Activated T-helper 17 cell treated with anti-CD3 and anti-CD28 coated beads, Interleukin-2, amount 50 U/mL, for 72 hours (primary cell): ENCODE measurements around the gene SETBP1. TPM values are rescaled to one million over a fixed set of nuclear protein-coding genes. Genes with fewer than 3 reads are reported as not detected.
A peak's percentile ranks its signal among the peaks of the same experiment; 100 is the strongest.

Experiments
- ATAC-seq: fragments of 150-1000 bp; cut with Tn5 transposase; replicated peaks from 2 replicates; pipeline ENCODE4 v1.10.0; 2021; ENCODE audit warnings: mild to moderate bottlenecking, moderate library complexity
- H3K27ac Mint-ChIP-seq: one replicate; pipeline ENCODE4 v1.8.0; 2022; ENCODE audit warnings: mixed read lengths
- H3K27me3 Mint-ChIP-seq: one replicate; pipeline ENCODE4 v1.8.0; 2022; ENCODE audit warnings: mixed read lengths
- H3K36me3 Mint-ChIP-seq: one replicate; pipeline ENCODE4 v1.8.0; 2022; ENCODE audit warnings: low read depth, mild to moderate bottlenecking, mixed read lengths
- H3K4me1 Mint-ChIP-seq: one replicate; pipeline ENCODE4 v1.8.0; 2022; ENCODE audit warnings: mixed read lengths
- H3K4me3 Mint-ChIP-seq: one replicate; pipeline ENCODE4 v1.8.0; 2022; ENCODE audit warnings: mild to moderate bottlenecking, mixed read lengths
- H3K9me3 Mint-ChIP-seq: one replicate; pipeline ENCODE4 v1.8.0; 2022; ENCODE audit warnings: mixed read lengths
- total RNA-seq, 2 donors: library from RNA; stranded (reverse); gene quantifications; one replicate each; pipeline ENCODE4 v1.2.3, GENCODE V29; 2022

Gene SETBP1
- total RNA-seq, 2 donors from 2014 or later = 2.2 to 7.6 TPM

DNA sequence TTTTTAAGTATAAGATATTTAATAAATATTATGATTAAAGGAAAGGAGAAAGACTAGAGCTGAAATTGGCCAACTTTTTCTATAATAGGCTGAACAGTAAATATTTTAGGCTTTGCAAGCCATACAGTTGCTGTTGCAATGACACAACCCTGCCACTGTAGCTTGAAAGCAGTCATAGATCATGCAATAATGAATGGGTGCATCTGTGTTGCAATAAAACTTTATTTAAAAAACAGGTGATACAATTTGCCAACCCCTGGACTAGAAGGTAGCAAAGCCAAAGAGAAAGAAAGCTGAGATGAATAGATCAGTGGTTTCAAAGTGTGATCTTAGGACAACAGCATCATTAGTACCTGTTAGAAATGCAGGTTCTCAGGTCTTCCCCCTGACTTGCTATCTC lies 219.1 kb downstream of the SETBP1 start:
- Mint-ChIP-seq H3K27ac (no peak overlapping the region), H3K4me1 (peaks cover 11% of the 10 kb centered on the region), H3K9me3 (no peaks in the 10 kb centered on the region), H3K27me3 (peaks cover 9% of the 10 kb centered on the region), H3K4me3 (no peak overlapping the region), H3K36me3 (no peaks in the 10 kb centered on the region)
- no peak for ATAC-seq

- H3K27me3 Mint-ChIP-seq = peaks cover 9% of the 10 kb centered on the region
- no peak overlapping the region for H3K4me3 Mint-ChIP-seq
- H3K27ac Mint-ChIP-seq = no peak overlapping the region
- H3K9me3 Mint-ChIP-seq = no peaks in the 10 kb centered on the region
- H3K36me3 Mint-ChIP-seq = no peaks in the 10 kb centered on the region
- peaks cover 5% of the 10 kb centered on the region for H3K4me1 Mint-ChIP-seq
- ATAC-seq = no peak
Observed at GRCh38 chr18:44900627-44901026, 219.9 kb downstream of the SETBP1 start.

GRCh38 chr18:44901283-44901682 lies 220.6 kb downstream of the SETBP1 start:
- Mint-ChIP-seq H3K27me3 (peaks cover 9% of the 10 kb centered on the region), H3K27ac (no peak overlapping the region), H3K4me3 (no peak overlapping the region), H3K9me3 (no peaks in the 10 kb centered on the region), H3K4me1 (peaks cover 5% of the 10 kb centered on the region), H3K36me3 (no peaks in the 10 kb centered on the region)
- ATAC-seq = no peak

DNA sequence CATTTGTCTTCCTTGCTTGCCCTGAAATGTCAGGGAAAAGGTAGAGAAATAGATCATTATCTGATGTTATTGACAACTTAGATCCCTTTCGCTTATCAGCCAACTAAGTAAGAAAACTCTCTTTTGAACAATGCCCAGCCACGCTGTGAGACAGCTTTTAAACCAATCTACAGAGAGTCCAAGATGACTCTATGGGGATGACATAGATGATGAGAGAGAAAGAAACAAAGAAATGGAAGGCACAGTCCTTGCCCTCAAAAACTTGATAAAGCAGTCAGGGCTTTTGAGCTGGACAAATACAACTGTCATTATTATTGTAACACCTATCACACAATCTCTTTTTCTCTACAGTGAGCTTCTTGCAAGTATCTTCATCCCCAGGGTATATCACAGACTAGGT lies 222.6 kb downstream of the SETBP1 start:
- no peak for ATAC-seq
- Mint-ChIP-seq H3K4me1 (no peaks in the 10 kb centered on the region), H3K27ac (no peak overlapping the region), H3K27me3 (peaks cover 12% of the 10 kb centered on the region), H3K36me3 (no peaks in the 10 kb centered on the region), H3K9me3 (no peaks in the 10 kb centered on the region), H3K4me3 (no peak overlapping the region)

- Mint-ChIP-seq H3K27me3 (peaks cover 17% of the 10 kb centered on the region), H3K4me1 (peaks cover 5% of the 10 kb centered on the region), H3K36me3 (no peaks in the 10 kb centered on the region), H3K27ac (no peak overlapping the region), H3K9me3 (no peaks in the 10 kb centered on the region), H3K4me3 (no peak overlapping the region)
- no peak for ATAC-seq
Observed at GRCh38 chr18:44904768-44905167, 224.1 kb downstream of the SETBP1 start.

DNA sequence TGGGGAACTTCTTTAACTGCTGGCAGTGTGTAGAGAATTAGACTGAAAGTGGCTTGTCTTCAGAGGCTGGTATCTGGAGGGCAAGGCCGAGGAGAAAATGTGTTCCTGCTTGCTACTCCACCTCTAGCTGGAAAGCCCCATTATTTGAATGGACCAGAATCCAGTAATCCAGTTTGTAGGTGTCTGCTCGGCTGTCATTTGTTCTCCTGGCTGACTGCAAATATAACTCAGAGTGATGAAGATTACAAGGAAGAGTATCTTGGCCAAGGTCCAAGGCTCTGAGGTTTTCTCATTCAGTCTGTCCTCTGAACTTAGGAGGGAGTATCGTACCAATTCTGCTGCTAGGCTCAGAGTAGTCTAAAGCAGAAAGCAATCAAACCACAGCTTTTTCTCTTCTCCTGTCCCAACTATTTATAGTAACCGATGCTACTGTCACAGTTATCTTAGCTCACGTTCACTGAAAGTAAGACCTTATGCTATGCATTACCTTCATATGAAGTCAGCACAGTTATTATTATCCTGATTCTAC lies 228.6 kb downstream of the SETBP1 start:
- Mint-ChIP-seq H3K36me3 (no peaks in the 10 kb centered on the region), H3K4me1 (peaks cover 5% of the 10 kb centered on the region), H3K27ac (no peak overlapping the region), H3K9me3 (no peaks in the 10 kb centered on the region), H3K4me3 (no peak overlapping the region), H3K27me3 (peaks cover 24% of the 10 kb centered on the region)
- ATAC-seq = peak; percentile 28

DNA sequence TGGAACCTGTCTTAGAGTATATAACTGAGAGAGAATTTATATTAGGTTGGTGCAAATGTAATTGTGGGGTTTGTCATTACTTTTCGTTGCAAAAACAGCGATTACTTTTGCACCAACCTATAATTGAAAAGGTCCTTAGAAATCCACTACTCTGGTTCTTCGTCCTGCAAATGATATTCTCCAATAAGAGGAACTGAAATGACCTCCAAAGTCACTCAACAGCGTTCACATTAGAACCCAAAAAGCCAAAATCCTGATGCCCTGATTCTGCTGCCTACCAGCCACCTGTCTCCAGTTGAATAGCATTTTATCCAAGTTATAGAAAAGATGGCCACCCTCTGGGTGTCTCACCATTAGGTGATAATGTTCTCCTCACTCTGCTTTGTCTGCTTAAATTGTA lies 230.6 kb downstream of the SETBP1 start:
- ATAC-seq = no peak
- peaks cover 5% of the 10 kb centered on the region for H3K4me1 Mint-ChIP-seq
- H3K9me3 Mint-ChIP-seq = no peaks in the 10 kb centered on the region
- no peak overlapping the region for H3K27ac Mint-ChIP-seq
- no peak overlapping the region for H3K4me3 Mint-ChIP-seq
- H3K27me3 Mint-ChIP-seq = peaks cover 32% of the 10 kb centered on the region
- no peaks in the 10 kb centered on the region for H3K36me3 Mint-ChIP-seq

- H3K4me1 Mint-ChIP-seq = peaks cover 5% of the 10 kb centered on the region
- H3K27ac Mint-ChIP-seq = no peak overlapping the region
- no peaks in the 10 kb centered on the region for H3K9me3 Mint-ChIP-seq
- H3K27me3 Mint-ChIP-seq = peaks cover 32% of the 10 kb centered on the region
- H3K4me3 Mint-ChIP-seq = no peak overlapping the region
- H3K36me3 Mint-ChIP-seq = no peaks in the 10 kb centered on the region
- no peak for ATAC-seq
Observed at GRCh38 chr18:44911773-44912172, 231.1 kb downstream of the SETBP1 start.

GRCh38 chr18:44912740-44913478 lies 232.2 kb downstream of the SETBP1 start:
- Mint-ChIP-seq H3K4me1 (peaks cover 5% of the 10 kb centered on the region), H3K9me3 (no peaks in the 10 kb centered on the region), H3K36me3 (no peaks in the 10 kb centered on the region), H3K27me3 (peaks cover 32% of the 10 kb centered on the region), H3K27ac (no peak overlapping the region), H3K4me3 (no peak overlapping the region)
- ATAC-seq = no peak

DNA sequence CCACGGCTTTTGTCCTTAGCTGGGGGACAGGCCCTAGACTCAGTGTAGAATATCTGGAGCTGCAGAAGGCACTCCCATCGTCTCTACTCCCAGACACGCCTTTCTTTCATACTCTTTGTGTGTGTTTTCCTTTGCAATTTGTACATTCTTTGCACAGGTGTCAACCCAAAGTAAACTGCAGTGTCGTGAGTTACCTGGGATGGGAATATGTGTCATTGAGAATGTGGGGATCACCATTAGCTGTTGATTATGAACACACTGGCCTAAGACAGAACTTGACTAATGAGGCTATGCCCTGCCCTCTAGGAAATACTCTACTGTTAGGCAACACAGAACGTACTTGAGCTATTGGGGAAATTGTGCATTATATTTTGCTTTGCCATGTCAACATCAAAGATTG lies 233.3 kb downstream of the SETBP1 start:
- H3K9me3 Mint-ChIP-seq = no peaks in the 10 kb centered on the region
- no peak overlapping the region for H3K4me3 Mint-ChIP-seq
- peaks cover 26% of the 10 kb centered on the region for H3K27me3 Mint-ChIP-seq
- H3K4me1 Mint-ChIP-seq = peaks cover 2% of the 10 kb centered on the region
- no peaks in the 10 kb centered on the region for H3K36me3 Mint-ChIP-seq
- no peak for ATAC-seq
- H3K27ac Mint-ChIP-seq = no peak overlapping the region

DNA sequence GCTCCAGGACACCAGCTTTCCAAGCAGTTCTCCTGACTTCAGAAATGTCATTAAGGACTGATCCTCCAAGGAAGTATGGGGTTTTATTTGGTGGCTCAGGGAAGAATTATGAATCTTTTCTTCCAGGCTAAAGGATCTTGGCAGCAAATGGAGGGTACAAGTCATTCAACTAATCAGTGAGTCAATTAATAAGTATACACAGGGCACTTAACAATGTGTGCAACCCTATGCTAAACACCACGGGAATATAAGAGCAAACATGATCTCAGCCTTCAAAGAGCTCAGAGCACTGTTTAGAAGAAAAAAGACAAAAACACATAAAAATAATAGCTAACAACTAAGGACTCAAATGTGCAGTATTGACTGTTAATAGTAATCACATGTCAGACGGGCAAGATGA lies 234.5 kb downstream of the SETBP1 start:
- peaks cover 24% of the 10 kb centered on the region for H3K27me3 Mint-ChIP-seq
- no peaks in the 10 kb centered on the region for H3K4me1 Mint-ChIP-seq
- no peaks in the 10 kb centered on the region for H3K9me3 Mint-ChIP-seq
- H3K36me3 Mint-ChIP-seq = no peaks in the 10 kb centered on the region
- ATAC-seq = no peak
- H3K27ac Mint-ChIP-seq = no peak overlapping the region
- H3K4me3 Mint-ChIP-seq = no peak overlapping the region

DNA sequence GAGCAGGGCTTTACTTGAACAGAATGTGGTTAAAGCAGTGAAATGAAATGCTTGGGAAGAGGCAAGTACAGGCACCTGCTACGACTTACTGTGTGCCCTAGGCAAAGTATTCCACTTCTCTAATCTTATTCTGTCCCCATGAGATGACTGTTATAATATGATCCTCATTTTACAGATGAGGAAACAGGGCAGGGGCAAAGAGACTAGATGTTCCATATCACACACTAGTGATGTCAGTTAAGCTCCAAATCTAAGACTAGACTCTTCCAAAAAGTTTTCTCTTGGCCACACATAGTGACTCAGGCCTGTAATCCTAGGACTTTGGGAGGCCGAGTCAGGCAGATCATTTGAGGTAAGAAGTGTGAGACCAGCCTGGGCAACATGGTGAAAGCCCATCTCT lies 235.0 kb downstream of the SETBP1 start:
- Mint-ChIP-seq H3K36me3 (no peaks in the 10 kb centered on the region), H3K9me3 (no peaks in the 10 kb centered on the region), H3K27ac (no peak overlapping the region), H3K4me3 (no peak overlapping the region), H3K27me3 (peaks cover 24% of the 10 kb centered on the region), H3K4me1 (no peaks in the 10 kb centered on the region)
- no peak for ATAC-seq

DNA sequence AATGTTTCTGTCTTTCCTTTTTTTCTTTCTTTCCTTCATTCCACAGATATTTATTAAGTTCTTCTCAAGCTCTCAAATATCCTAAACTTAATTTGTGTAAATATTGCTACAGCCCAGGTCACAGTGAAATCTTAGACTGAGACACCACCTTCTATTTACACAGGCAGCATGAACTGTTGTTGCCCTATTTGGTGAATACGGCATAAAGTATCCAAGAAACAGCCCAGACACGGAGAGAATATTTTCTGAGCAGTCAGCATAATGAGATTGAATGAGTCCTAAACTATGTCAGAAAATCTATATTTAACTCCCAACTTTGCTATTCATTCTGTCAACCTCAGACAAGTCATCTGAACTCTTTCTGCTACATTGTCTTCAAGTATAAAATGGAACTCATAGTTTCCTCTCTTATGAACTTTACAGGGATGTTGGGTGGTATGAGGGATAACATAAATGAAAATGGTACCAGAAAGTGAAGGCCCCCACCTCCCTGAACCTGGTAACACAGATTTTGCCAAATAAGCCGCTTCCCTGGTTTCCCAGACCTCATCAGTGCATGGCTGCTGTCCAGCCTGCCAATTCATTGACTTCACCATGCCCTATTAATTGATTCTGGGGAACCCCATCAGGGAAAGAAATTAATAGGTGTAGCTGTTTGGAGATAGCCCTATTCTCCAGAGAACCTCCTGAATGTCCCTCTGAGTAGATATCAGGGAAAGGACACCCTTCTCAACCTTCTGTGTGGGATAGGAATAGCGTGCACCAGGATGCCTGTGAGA lies 235.9 kb downstream of the SETBP1 start:
- ATAC-seq = no peak
- Mint-ChIP-seq H3K4me3 (no peak overlapping the region), H3K27ac (no peak overlapping the region), H3K9me3 (no peaks in the 10 kb centered on the region), H3K4me1 (no peaks in the 10 kb centered on the region), H3K27me3 (peaks cover 22% of the 10 kb centered on the region), H3K36me3 (no peaks in the 10 kb centered on the region)

GRCh38 chr18:44917216-44918141 lies 236.8 kb downstream of the SETBP1 start:
- Mint-ChIP-seq H3K9me3 (no peaks in the 10 kb centered on the region), H3K36me3 (no peaks in the 10 kb centered on the region), H3K27me3 (peaks cover 20% of the 10 kb centered on the region), H3K4me1 (no peaks in the 10 kb centered on the region), H3K4me3 (no peak overlapping the region), H3K27ac (no peak overlapping the region)
- no peak for ATAC-seq
